ENCODE measurements around the gene TPT1. TPM values are rescaled to one million over a fixed set of nuclear protein-coding genes. Genes with fewer than 3 reads are reported as not detected.

The TPT1 gene
- total and polyA plus RNA-seq, 2 of the 13 experiments (the other 11 are each of a cell fraction or from before 2014, with no cell fraction given): 2,953 to 3,594 TPM

DNA sequence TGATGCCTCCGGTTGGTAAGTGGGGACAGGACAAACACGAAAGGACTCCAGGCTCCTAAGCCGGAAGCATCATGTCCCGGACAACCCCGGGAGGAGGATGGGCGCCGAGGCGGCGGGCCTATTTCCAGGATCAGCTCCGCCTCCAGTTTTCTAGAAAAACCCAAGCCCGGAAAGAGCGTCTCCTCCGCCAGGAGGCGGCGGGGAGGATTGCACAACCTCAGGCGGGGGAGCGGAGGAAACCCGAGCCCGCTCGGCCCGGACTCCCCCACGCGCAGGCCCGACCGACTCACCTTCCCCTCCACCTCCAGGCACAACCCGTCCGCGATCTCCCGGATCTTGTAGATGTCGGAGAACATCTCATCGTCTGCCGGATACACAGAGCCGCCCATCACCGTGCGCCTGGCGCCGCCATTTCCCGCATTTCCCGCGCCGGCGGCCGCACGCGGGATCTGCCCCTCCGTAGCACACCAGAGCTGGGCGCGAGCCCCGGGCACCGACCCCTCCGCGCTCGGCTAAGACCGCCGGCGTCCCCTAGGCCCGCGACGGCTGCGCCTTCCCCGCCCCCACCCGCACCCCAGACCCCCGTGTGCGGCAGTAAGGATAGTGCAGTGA, 455 bp downstream of the TPT1 start (continued):
- TF ChIP-seq, protein P1, sequence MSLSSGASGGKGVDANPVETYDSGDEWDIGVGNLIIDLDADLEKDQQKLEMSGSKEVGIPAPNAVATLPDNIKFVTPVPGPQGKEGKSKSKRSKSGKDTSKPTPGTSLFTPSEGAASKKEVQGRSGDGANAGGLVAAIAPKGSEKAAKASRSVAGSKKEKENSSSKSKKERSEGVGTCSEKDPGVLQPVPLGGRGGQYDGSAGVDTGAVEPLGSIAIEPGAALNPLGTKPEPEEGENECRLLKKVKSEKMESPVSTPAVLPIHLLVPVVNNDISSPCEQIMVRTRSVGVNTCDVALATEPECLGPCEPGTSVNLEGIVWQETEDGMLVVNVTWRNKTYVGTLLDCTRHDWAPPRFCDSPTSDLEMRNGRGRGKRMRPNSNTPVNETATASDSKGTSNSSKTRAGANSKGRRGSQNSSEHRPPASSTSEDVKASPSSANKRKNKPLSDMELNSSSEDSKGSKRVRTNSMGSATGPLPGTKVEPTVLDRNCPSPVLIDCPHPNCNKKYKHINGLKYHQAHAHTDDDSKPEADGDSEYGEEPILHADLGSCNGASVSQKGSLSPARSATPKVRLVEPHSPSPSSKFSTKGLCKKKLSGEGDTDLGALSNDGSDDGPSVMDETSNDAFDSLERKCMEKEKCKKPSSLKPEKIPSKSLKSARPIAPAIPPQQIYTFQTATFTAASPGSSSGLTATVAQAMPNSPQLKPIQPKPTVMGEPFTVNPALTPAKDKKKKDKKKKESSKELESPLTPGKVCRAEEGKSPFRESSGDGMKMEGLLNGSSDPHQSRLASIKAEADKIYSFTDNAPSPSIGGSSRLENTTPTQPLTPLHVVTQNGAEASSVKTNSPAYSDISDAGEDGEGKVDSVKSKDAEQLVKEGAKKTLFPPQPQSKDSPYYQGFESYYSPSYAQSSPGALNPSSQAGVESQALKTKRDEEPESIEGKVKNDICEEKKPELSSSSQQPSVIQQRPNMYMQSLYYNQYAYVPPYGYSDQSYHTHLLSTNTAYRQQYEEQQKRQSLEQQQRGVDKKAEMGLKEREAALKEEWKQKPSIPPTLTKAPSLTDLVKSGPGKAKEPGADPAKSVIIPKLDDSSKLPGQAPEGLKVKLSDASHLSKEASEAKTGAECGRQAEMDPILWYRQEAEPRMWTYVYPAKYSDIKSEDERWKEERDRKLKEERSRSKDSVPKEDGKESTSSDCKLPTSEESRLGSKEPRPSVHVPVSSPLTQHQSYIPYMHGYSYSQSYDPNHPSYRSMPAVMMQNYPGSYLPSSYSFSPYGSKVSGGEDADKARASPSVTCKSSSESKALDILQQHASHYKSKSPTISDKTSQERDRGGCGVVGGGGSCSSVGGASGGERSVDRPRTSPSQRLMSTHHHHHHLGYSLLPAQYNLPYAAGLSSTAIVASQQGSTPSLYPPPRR (CRISPR knock-in tag; IDR thresholded peaks at IDR 0.05; ENCODE audit: borderline replicate concordance): peak; percentile 55; the same call in 1 of the 2 replicates
- TF ChIP-seq, protein P2, sequence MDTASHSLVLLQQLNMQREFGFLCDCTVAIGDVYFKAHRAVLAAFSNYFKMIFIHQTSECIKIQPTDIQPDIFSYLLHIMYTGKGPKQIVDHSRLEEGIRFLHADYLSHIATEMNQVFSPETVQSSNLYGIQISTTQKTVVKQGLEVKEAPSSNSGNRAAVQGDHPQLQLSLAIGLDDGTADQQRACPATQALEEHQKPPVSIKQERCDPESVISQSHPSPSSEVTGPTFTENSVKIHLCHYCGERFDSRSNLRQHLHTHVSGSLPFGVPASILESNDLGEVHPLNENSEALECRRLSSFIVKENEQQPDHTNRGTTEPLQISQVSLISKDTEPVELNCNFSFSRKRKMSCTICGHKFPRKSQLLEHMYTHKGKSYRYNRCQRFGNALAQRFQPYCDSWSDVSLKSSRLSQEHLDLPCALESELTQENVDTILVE (CRISPR knock-in tag; IDR thresholded peaks at IDR 0.05): peak; percentile 24; the same call in 1 of the 2 replicates
- TF ChIP-seq ZFY (CRISPR knock-in tag; IDR thresholded peaks at IDR 0.05) (peak; percentile 59), NAIF1 (CRISPR knock-in tag; IDR thresholded peaks at IDR 0.05; ENCODE audit: borderline replicate concordance) (no peak), MEIS2 (CRISPR knock-in tag; IDR thresholded peaks at IDR 0.05) (0 out of 2 replicates have a peak, but pooled peaks have one; percentile 25), ZFP1 (CRISPR knock-in tag; IDR thresholded peaks at IDR 0.05) (no peak), ZNF431 (CRISPR knock-in tag; IDR thresholded peaks at IDR 0.05; ENCODE audit: borderline replicate concordance, low read depth) (peak; percentile 46; the same call in 1 of the 2 replicates), ZNF557 (CRISPR knock-in tag; IDR thresholded peaks at IDR 0.05) (peak; percentile 6; the same call in 1 of the 2 replicates), ZNF792 (CRISPR knock-in tag; IDR thresholded peaks at IDR 0.05) (peak; percentile 62), ZNF274 (CRISPR knock-in tag; IDR thresholded peaks at IDR 0.05) (peak; percentile 55; the same call in 1 of the 2 replicates), HDAC1 (CRISPR knock-in tag; IDR thresholded peaks at IDR 0.05) (0 out of 2 replicates have a peak, but pooled peaks have one; percentile 21), EEA1 (CRISPR knock-in tag; IDR thresholded peaks at IDR 0.05; ENCODE audit: borderline replicate concordance) (0 out of 2 replicates have a peak, but pooled peaks have one; percentile 75)
- TF ChIP-seq, protein P3, sequence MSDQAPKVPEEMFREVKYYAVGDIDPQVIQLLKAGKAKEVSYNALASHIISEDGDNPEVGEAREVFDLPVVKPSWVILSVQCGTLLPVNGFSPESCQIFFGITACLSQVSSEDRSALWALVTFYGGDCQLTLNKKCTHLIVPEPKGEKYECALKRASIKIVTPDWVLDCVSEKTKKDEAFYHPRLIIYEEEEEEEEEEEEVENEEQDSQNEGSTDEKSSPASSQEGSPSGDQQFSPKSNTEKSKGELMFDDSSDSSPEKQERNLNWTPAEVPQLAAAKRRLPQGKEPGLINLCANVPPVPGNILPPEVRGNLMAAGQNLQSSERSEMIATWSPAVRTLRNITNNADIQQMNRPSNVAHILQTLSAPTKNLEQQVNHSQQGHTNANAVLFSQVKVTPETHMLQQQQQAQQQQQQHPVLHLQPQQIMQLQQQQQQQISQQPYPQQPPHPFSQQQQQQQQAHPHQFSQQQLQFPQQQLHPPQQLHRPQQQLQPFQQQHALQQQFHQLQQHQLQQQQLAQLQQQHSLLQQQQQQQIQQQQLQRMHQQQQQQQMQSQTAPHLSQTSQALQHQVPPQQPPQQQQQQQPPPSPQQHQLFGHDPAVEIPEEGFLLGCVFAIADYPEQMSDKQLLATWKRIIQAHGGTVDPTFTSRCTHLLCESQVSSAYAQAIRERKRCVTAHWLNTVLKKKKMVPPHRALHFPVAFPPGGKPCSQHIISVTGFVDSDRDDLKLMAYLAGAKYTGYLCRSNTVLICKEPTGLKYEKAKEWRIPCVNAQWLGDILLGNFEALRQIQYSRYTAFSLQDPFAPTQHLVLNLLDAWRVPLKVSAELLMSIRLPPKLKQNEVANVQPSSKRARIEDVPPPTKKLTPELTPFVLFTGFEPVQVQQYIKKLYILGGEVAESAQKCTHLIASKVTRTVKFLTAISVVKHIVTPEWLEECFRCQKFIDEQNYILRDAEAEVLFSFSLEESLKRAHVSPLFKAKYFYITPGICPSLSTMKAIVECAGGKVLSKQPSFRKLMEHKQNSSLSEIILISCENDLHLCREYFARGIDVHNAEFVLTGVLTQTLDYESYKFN (CRISPR knock-in tag; conservative IDR thresholded peaks at IDR 0.05): peak; percentile 31; the same call in 1 of the 2 replicates
- TF ChIP-seq, protein P4, sequence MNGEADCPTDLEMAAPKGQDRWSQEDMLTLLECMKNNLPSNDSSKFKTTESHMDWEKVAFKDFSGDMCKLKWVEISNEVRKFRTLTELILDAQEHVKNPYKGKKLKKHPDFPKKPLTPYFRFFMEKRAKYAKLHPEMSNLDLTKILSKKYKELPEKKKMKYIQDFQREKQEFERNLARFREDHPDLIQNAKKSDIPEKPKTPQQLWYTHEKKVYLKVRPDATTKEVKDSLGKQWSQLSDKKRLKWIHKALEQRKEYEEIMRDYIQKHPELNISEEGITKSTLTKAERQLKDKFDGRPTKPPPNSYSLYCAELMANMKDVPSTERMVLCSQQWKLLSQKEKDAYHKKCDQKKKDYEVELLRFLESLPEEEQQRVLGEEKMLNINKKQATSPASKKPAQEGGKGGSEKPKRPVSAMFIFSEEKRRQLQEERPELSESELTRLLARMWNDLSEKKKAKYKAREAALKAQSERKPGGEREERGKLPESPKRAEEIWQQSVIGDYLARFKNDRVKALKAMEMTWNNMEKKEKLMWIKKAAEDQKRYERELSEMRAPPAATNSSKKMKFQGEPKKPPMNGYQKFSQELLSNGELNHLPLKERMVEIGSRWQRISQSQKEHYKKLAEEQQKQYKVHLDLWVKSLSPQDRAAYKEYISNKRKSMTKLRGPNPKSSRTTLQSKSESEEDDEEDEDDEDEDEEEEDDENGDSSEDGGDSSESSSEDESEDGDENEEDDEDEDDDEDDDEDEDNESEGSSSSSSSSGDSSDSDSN (CRISPR knock-in tag; IDR thresholded peaks at IDR 0.05): peak; percentile 70
- TF ChIP-seq, protein P5, sequence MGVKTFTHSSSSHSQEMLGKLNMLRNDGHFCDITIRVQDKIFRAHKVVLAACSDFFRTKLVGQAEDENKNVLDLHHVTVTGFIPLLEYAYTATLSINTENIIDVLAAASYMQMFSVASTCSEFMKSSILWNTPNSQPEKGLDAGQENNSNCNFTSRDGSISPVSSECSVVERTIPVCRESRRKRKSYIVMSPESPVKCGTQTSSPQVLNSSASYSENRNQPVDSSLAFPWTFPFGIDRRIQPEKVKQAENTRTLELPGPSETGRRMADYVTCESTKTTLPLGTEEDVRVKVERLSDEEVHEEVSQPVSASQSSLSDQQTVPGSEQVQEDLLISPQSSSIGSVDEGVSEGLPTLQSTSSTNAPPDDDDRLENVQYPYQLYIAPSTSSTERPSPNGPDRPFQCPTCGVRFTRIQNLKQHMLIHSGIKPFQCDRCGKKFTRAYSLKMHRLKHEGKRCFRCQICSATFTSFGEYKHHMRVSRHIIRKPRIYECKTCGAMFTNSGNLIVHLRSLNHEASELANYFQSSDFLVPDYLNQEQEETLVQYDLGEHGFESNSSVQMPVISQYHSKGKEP (CRISPR knock-in tag; IDR thresholded peaks at IDR 0.05): no peak

Measured in HepG2 (cell line).